GM19324 (cell line): Measurements from ENCODE around the gene LBR.
"Not testable (repeated sequence)": the region's sequence is repeated elsewhere in the genome, so short reads cannot be mapped to it uniquely, and the experiment has no call there.

ENCODE experiments used
- ATAC-seq: cut with Tn5 transposase; IDR thresholded peaks from one replicate; pipeline ENCODE4 v1.9.1; 2021; ENCODE audit warnings: mild to moderate bottlenecking, moderate library complexity; ENCODE audit not compliant: unreplicated experiment, low FRiP score

Gene LBR

DNA sequence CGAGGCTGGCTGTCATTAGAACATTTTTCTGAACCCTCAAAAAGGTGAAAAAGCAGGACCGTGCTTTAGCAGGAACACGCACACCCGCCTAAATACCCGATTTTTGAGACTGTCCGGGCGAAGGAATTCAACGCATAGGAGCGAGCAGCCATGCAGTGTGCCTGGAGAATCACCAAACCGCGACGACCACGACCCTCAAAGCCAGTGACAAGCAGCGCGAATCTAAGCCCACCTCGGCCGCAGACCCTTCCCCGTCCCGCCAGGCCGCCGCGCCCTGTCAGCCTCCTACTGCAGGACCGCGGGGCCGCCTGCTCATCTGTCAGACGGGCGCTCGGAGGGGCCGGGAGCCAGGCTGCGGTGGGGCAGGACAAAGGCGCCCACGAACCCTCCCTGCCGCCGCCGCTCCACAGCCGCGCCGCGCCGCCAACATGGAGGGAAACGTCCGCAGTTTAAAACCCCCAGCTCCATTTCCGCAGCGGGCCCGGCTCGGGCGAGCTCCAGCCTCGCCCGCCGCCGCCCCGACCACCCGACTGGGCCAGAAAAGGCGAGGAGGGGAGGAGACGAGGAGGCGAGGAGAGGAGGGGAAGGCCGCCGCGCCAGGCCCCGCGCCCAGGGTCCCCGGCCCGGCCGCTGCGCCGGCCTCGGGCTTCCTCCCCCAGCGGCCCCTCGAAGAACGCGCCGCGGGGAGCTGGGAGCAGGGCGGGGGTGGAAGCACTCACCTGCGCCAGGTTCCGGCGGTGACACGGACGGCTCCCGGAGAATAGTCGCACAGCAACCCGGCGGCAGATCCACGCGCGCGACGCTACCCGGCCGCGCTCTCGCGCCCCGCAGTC is at the start of gene LBR:
LBR (minus strand) TSS at position 804 of the 833 bp plus-strand sequence. CDS start 3,963 bp downstream, outside the sequence.
- peak; percentile 39 for ATAC-seq

DNA sequence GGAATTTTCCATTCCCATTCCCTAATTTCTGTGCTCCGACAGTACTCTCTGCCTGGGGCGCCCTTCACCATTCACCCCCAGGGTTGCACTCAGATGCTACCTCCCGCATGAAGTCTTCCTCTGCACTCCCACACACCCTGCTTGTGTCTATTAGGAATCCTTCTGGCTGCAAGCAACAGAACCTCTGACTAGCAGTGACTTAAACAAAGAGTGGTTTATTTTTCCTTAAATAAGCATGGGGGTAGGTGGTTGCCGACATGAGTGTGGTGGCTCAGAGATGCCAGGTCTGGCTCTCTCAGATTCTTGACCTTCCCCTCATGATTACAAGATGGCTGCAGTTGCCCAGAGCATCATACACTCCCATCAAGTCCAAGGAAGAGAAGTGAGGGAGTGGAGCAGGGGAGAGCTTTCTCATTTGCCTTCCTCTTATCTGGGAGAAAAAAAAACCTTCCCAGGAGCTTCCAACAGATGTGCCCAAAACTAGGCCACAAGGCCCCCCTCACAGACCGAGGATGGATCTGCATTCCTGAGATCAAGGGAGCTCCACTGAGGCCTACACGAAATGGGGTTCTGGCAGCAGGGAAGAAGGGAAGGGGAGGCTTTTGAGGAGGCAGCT is 49.6 kb upstream of the LBR start:
- no peak for ATAC-seq

GRCh38 chr1:225476538-225476988 is 48.7 kb upstream of the LBR start:
- ATAC-seq, result no peak

- ATAC-seq, result no peak
These were observed 48.3 kb upstream of the LBR start for GRCh38 chr1:225476100-225476511.

- ATAC-seq, result peak; percentile 71
These were observed 47.4 kb upstream of the LBR start for GRCh38 chr1:225474986-225475820.

DNA sequence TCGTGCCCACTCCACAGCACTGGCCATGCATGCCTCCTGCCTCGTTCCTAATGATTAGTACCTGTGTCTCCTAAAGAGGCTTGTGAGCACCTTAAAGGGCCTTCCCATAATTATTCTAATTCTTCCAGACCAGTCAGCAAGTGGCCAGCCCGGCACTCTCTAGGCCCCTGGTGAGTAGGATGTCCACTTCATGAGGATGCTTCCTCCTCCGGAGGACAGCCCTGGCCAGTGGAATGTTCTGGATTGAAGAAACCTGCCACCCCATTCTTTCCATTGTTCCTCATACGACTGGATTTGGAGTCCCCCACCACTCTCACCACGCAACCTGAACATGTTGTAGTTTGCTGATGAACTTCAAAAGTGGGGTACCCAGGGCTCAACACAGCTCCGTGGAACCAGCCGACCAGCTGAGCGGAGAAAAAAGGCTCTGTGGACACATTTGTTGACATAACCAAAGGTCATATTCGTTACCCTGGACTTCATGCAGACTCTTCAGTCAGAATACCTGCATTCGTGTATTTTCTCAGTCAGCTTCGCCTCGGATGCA is 46.7 kb upstream of the LBR start:
- no peak for ATAC-seq

- ATAC-seq, result not testable (repeated sequence)
These were observed 46.0 kb upstream of the LBR start for GRCh38 chr1:225473676-225474438.

GRCh38 chr1:225473266-225473665 is 45.4 kb upstream of the LBR start:
- ATAC-seq, result not testable (repeated sequence)

DNA sequence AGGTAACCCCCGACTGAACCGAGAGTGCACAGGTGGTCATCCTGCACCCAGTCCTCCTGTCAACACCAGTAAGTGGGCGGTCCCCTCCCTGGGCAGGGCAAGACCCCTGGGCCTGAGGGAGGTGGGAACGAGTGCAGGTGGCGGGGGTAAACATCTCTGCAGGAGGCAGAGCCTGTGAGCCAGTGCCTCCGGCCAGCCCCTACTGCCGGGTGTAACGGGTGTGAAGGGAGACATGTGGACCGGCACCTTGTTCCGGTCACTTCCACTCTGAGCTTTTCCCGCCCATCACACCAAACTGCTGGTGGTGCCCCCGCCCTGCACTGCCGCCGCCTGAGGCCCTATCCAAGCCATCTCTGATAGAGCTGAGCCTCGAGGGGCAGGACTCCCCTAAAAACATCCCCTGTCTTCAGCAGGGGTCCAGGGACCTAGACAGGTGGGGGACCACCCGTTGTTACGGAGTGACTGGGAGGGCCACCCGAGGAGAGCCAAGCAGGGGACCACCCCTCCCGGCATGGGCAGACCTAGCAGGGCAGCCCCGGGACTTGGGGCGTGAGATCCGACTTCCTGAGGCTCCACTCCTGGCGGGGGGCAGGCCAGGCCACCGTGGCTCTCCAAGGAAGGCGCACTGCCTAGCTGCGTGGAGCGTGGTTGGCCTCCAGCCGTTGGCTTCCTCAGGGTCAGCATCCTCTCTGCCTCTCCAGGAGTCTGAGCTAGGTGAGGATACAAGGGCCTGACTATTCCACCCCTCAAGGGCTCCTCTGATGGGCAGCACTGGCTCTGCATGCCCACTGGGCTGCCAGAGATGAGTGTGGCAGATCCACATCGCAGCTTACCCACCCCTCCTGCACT is 43.8 kb upstream of the LBR start:
- no peak for ATAC-seq

DNA sequence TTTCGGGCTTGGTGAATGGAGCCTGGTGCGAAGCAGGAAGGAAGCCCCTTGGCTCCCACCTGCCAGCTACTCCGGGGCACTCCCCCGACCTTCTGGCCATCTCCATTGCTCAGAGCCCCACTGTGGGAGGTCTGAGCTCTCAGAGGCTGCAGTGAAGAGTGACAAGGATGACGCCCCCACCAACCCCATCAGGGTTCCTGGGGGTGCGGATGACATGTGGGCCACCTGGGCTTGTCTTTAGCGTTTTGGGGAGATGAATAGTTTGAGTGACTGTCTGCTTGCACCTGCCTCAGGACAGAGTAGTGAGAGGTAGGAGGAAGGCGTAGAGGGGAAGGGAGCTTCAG is 43.2 kb upstream of the LBR start:
- no peak for ATAC-seq

DNA sequence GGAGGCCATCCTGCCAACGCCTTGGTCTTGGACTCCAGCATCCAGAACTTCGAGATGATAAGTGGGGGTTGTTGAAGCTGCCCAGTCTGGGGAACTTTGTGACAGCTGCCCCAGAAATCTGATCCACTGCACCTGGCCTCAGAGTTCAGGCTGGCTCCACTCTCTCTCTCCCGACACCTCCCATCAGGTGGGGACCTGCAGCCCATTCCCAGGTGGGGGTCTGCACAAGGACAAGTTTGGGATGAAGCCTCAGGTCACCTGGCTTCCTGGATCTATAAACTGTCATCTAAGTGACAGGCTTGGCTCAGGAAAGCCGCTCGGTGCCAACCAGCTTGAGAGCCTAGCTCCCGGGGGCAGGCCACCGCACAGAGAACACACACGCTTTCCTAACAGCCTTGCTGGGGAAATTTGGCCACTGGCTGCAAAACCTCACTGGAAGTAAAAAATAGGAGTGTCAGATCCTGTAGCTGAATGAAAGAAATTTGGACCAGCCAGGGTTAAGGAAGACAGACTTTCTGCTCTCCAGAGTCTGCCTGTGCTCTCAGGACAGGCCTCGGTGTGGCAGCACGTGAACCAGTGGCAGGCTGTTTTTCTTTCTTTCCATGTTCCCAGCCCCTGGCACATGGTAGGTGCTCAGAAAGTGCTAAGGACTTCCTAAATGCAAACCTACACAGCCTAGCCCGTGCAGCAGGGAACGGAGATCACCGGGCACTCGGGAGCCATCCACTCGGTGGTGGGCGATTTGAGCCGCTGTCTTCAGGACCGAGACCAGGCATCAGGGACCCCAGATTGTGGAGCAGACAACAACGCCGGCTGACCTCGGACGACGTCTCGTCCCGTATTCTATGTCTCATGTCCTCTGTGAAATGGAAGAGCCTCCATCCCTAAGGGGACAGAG is 42.6 kb upstream of the LBR start:
- ATAC-seq, result no peak

DNA sequence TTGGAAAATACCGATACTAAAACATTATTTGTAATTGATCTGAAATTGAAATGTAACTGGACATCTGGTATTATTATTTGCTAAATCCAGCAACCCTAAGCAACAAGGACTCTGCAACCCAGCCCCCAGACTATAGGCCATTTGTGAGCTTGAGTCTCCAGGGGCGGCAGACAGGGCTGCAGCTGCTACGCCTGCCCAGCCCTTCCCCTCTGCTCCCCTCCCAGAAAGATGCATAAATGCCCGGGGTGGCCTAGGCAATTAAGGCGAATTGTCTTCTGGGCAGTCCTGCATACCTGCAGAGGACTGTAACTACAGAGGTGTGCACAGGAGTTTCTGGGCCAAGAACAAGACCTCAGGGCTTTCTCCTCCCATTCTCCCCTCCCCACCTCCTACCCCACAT is 41.2 kb upstream of the LBR start:
- no peak for ATAC-seq

DNA sequence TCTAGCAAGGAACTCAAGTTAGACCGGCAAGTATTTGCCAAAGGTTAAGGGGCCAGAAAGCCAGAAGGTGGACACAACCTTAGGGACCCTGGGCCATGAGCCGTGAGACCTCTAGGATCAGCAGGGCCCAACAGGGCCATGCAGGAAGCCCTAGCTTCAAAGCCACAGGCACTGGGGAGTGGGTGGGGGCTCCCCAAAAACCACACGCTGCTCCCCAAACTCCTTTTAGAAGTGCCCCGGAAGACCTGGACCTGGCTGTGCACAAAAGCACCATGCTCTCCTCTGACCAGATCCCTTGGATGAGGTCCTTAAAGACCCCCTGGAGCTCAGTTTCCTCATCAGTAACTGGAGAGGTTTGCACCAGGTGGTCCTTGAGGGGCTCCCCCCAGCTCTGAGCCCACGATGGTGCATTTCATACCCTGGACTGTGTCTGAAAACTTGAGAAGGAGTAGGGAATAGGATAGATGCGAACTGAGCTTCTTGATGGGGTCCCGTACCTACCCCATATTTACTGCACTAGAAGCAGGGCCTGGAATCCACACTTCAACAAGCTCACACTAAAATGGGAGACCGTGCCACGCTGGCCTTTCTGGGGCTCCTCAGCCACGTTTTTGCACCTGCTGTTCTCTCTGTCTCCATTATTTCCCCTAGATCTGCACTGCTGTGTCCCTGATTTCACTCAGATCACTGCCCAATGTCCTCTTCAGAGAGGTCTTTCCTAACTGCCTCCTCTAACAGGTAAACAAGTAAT is 40.6 kb upstream of the LBR start:
- no peak for ATAC-seq

- peak; percentile 95 for ATAC-seq
These were observed 39.6 kb upstream of the LBR start for GRCh38 chr1:225467193-225468020.

GRCh38 chr1:225466848-225467192 is 39.0 kb upstream of the LBR start:
- ATAC-seq, result no peak

DNA sequence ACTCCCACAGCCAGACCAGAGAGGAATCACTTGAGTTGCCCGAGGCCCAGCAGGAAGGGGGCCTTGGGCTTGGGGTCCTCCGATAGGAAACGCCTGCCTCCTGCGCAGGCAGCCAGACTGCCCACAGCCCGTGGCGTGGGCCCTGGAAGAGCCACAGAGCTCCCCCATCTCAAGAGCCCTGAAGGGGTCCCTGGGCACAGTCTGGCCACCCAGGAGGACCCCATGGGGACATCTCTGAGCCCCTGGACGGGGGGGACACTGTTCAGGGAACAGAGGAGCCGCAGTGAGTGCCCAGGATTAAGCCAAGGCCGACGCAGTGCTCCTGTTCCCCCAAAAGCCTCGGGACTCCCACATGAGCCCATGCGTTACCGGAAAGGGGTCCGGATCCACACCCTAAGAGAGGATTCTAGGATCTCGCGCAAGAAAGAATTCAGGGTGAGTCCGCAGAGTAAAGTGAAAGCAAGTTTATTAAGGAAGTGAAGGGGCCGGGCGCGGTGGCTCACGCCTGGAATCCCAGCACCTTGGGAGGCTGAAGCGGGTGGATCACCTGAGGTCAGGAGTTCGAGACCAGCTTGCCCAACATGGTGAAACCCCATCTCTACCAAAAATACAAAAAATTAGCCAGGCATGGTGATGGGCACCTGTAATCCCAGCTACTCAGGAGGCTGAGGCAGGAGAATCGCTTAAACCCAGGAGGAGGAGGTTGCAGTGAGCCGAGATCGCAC is 38.1 kb upstream of the LBR start:
- ATAC-seq, result no peak
